ENCODE measurements around the gene CBARP. TPM values are rescaled to one million over a fixed set of nuclear protein-coding genes. Genes with fewer than 3 reads are reported as not detected.

Gene CBARP
- total and polyA plus RNA-seq, 2 of the 13 experiments (the other 11 are each of a cell fraction or from before 2014, with no cell fraction given): 1.2 to 1.4 TPM

DNA sequence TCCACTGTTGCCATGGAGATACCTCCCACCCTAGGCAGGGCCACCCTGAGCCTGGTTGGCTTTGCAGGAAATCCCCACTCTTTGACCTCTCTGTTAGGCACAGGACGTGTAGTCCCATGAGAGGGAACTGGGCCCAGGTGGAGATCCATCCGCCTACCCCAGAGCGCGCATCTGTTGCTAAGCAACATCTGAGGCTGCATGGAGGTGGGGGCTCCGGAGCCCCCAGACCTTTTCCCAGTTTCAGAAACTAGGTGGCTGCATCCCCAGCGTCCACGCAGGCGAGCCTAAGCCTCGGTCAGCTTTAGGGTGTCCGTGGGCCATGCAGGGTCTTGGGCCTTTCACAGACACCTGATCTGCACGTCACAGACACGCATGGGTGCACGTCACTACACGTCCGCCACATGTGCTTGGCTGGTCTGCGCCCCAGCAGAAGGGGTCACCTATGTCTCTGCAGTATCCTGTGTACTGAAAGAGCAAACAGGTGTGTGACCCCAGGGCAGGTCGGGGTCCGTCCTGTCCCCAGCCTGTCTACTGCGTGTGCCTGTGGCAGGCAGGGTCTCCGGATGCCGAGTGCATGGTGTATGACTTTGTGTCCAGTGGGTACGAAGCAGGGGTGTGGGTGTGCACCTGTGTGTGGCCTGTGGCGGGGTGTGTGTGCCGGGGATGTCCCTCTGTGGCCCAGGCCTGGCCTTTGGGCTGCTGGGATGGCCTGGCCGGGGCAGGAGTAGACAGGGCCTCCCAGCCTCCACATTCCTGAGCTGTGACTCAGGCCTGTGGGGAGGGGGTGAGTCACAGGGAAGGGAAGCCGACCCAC is 27.2 kb upstream of the CBARP start (continued):
- TF ChIP-seq FOXA3 (CRISPR knock-in tag; IDR thresholded peaks at IDR 0.05) (0 out of 2 replicates have a peak, but pooled peaks have one; percentile 20), CREB1 (IDR thresholded peaks at IDR 0.05) (peak; percentile 75), CREB1 (CRISPR knock-in tag; IDR thresholded peaks at IDR 0.05) (peak; percentile 42), ARNT2 (CRISPR knock-in tag; IDR thresholded peaks at IDR 0.05; ENCODE audit: low read depth) (0 out of 2 replicates have a peak, but pooled peaks have one; percentile 10), ZNF282 (IDR thresholded peaks at IDR 0.05; ENCODE audit: partially characterized antibody) (no peak), ZNF431 (CRISPR knock-in tag; IDR thresholded peaks at IDR 0.05; ENCODE audit: borderline replicate concordance, low read depth) (0 out of 2 replicates have a peak, but pooled peaks have one; percentile 19), ZNF160 (CRISPR knock-in tag; IDR thresholded peaks at IDR 0.05) (peak; percentile 32; the same call in 1 of the 2 replicates), ZNF670 (CRISPR knock-in tag; IDR thresholded peaks at IDR 0.05; ENCODE audit: borderline replicate concordance) (no peak), ZNF839 (CRISPR knock-in tag; IDR thresholded peaks at IDR 0.05; ENCODE audit: borderline replicate concordance) (0 out of 2 replicates have a peak, but pooled peaks have one; percentile 36), HMG20B (CRISPR knock-in tag; conservative IDR thresholded peaks at IDR 0.05) (peak; percentile 59; the same call in 1 of the 2 replicates), ADNP (CRISPR knock-in tag; IDR thresholded peaks at IDR 0.05) (0 out of 2 replicates have a peak, but pooled peaks have one; percentile 47), ZNF710 (CRISPR knock-in tag; IDR thresholded peaks at IDR 0.05; ENCODE audit: borderline replicate concordance) (no peak), HNRNPL (IDR thresholded peaks at IDR 0.05; ENCODE audit: low read depth, low read length) (0 out of 2 replicates have a peak, but pooled peaks have one; percentile 38), HNF4G (IDR thresholded peaks at IDR 0.05; ENCODE audit: borderline replicate concordance, low read depth, low read length) (peak; percentile 59; the same call in 1 of the 2 replicates), HNF4G (CRISPR knock-in tag; IDR thresholded peaks at IDR 0.05; ENCODE audit: borderline replicate concordance, low read depth) (peak; percentile 58; the same call in 1 of the 2 replicates)
- TF ChIP-seq, protein P1, sequence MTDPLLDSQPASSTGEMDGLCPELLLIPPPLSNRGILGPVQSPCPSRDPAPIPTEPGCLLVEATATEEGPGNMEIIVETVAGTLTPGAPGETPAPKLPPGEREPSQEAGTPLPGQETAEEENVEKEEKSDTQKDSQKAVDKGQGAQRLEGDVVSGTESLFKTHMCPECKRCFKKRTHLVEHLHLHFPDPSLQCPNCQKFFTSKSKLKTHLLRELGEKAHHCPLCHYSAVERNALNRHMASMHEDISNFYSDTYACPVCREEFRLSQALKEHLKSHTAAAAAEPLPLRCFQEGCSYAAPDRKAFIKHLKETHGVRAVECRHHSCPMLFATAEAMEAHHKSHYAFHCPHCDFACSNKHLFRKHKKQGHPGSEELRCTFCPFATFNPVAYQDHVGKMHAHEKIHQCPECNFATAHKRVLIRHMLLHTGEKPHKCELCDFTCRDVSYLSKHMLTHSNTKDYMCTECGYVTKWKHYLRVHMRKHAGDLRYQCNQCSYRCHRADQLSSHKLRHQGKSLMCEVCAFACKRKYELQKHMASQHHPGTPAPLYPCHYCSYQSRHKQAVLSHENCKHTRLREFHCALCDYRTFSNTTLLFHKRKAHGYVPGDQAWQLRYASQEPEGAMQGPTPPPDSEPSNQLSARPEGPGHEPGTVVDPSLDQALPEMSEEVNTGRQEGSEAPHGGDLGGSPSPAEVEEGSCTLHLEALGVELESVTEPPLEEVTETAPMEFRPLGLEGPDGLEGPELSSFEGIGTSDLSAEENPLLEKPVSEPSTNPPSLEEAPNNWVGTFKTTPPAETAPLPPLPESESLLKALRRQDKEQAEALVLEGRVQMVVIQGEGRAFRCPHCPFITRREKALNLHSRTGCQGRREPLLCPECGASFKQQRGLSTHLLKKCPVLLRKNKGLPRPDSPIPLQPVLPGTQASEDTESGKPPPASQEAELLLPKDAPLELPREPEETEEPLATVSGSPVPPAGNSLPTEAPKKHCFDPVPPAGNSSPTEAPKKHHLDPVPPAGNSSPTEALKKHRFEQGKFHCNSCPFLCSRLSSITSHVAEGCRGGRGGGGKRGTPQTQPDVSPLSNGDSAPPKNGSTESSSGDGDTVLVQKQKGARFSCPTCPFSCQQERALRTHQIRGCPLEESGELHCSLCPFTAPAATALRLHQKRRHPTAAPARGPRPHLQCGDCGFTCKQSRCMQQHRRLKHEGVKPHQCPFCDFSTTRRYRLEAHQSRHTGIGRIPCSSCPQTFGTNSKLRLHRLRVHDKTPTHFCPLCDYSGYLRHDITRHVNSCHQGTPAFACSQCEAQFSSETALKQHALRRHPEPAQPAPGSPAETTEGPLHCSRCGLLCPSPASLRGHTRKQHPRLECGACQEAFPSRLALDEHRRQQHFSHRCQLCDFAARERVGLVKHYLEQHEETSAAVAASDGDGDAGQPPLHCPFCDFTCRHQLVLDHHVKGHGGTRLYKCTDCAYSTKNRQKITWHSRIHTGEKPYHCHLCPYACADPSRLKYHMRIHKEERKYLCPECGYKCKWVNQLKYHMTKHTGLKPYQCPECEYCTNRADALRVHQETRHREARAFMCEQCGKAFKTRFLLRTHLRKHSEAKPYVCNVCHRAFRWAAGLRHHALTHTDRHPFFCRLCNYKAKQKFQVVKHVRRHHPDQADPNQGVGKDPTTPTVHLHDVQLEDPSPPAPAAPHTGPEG (CRISPR knock-in tag; IDR thresholded peaks at IDR 0.05): no peak
- TF ChIP-seq, protein P2, sequence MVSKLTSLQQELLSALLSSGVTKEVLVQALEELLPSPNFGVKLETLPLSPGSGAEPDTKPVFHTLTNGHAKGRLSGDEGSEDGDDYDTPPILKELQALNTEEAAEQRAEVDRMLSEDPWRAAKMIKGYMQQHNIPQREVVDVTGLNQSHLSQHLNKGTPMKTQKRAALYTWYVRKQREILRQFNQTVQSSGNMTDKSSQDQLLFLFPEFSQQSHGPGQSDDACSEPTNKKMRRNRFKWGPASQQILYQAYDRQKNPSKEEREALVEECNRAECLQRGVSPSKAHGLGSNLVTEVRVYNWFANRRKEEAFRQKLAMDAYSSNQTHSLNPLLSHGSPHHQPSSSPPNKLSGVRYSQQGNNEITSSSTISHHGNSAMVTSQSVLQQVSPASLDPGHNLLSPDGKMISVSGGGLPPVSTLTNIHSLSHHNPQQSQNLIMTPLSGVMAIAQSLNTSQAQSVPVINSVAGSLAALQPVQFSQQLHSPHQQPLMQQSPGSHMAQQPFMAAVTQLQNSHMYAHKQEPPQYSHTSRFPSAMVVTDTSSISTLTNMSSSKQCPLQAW (CRISPR knock-in tag; IDR thresholded peaks at IDR 0.05): 0 out of 2 replicates have a peak, but pooled peaks have one; percentile 35
- TF ChIP-seq, protein P3, sequence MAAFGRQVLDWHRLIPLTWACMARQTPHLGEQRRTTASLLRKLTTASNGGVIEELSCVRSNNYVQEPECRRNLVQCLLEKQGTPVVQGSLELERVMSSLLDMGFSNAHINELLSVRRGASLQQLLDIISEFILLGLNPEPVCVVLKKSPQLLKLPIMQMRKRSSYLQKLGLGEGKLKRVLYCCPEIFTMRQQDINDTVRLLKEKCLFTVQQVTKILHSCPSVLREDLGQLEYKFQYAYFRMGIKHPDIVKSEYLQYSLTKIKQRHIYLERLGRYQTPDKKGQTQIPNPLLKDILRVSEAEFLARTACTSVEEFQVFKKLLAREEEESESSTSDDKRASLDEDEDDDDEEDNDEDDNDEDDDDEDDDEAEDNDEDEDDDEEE (CRISPR knock-in tag; IDR thresholded peaks at IDR 0.05): no peak
